NOMO-1 (cell line): Measurements from ENCODE around the gene OGFOD3.

Source experiments
- DNase-seq, 2 experiments: peaks; one replicate each; lab custom pipeline; 2025; ENCODE audit not compliant: unreplicated experiment in 2 of 2; lab: John Stamatoyannopoulos, UW

Gene OGFOD3

DNA sequence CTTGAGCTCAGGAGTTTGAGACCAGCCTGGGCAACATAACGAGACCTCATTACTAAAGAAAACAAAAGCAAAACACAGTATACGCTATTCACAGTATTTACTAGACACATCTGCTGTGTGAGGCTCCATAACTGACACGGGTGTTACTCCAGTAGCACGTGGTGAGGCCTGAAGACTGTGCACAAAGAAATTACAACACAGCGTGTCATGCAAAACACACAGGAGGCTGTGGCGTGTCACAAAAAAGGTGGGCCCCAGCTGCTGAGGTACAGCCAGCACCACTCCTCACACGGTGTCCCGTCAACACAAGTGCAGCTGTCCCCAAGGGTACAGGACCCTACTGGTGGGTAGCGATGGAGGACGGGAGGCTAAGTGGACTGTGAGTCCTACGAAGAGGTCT is 29.5 kb upstream of the OGFOD3 start:
- DNase-seq: no peak

DNA sequence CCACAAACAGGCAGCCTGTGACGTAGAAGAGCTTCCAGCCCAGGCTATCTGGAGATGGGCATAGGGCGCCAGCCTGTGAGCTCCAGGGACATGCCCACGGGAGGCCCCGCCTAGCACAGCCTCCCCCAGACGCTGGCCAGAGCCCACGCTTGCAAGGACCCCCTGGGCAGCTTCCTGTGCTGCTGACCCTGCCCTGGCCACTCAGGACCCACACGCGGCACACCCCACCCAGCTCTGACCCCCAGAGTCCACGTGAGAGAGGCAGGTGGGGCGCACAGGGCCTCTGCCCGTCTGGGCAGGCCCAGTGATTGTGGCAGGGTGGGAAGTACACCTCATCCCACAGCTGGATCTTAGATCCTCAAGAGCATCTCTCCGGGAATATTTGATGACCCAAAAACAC is 28.3 kb upstream of the OGFOD3 start:
- no peak for DNase-seq

DNA sequence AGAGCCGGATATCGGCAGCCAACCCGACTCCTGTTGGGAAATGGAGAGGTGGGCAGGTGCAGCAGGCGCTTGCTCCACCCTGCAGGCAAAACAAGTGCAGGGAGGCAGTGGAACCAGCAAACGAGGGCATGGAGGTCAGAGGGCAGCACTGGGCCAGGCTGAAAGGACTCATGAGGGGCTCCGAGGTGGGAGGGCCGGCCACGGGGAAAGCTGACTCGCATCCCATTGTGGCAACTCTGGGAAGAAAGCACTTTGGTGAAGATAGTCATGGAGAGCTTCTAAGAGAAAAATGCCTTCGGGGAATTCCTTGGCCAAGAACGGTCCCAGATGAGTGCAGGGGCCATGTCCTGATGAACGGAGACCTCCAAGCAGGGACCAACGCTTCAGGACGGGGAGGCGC is 27.7 kb upstream of the OGFOD3 start:
- DNase-seq: no peak

DNA sequence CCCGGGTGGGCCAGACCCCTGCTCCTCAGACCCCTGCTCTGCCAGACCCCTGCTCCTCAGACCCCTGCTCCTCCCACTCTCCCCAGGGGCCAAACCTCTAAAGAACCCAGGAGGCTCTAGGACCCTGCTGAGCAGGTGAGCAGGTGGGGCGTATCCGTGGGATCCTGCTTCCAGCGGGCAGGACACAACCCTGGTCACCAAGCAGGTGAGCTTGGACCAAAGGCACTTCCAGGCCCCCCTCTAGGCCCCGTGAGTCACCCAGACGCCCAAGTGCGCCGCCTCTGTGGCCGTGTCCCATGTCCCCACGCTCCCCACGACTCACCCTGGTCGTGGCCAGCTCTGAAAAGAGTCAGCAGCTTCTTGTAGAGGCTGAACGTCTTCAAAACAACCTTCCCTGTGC is 27.2 kb upstream of the OGFOD3 start:
- DNase-seq: no peak

DNA sequence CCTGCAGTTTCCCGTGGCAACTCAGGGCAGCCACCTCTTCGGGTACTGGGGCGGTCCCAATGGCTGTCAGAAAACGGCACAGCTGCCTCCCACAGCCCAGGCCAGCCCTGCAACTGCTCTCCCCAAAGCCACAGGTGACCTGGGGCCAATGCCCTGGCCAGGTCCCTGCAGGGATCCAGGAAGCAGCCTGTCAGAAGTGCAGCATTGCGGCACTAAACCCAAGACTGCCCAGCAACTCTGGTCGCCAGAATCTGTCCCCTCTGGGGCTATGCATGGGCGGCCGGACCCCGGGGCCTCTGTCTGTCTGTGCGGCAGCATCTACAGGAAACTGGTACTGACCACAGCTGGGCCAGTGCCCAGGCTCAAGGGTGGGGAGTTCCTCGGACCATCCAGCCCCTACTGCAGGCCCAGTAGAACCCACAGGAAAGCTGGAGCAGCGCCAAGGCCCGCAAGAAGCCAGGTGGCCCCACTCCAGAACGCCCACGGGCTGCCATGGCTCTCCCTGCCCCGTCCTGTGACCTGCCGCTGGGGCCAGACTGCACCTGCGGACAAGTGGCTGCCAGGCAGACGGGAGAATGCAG is 26.6 kb upstream of the OGFOD3 start:
- DNase-seq: no peak

DNA sequence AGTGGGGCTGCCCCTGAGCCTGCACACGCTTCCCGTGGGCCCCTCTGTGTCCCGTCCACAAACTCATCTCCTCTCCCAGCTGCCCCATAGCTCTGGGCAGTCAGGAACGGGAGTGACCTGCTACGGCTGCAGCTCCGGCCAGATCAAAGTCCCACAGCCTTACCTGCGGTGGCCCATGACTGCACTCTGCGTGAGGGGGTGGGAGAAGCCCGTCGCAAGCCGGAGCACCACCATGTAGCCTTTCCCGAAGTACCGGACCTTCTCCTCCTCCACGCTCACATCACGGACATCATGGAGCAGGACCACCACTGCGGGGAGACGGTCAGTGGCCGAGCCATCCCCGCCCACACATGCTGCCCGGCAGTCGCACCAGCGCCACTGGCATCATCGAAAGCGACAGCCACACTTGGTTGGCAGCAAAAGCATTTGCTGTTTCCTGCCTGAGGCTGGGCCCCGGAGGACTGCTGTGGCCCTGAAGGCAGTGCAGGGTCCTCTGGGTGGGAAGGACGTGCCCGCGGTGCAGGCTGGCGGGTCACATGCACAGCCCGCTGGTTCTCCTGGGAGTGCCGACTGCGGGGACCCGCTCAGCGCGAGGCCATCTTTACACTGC is 26.0 kb upstream of the OGFOD3 start:
- no peak for DNase-seq

DNA sequence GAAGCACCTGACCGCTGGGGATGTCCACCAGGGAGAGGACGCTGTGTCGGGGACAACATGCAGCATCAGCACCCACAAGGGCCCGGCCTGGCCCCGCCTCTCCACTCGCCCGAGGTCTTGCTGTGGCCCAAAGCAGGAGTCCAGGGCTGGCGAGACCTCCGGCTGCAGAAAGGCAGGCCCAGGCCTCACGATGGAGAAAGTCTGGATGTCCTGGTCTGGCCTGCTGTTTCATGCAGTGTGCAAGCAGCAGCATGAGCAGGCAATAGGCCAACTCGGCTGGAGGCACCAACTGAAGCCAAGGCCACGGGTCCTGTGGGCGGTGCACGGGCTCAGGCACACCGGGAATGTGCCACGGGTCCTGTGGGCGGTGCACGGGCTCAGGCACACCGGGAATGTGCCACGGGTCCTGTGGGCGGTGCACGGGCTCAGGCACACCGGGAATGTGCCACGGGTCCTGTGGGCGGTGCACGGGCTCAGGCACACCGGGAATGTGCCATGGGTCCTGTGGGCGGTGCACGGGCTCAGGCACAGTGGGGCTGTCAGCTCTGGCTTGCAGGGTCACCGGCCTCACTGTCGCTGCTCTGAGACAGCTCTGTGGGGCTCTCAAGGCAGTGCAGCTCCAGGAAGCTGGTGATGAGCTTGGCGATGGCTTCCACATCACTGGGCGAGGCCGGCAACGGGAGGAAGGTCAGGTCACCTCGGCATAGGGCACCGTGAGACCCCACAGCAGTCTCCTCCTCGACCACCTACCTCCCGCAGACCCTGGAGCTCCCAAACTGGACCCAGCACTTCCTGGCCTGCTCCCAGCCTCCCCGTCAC is 25.3 kb upstream of the OGFOD3 start:
- DNase-seq: no peak

DNA sequence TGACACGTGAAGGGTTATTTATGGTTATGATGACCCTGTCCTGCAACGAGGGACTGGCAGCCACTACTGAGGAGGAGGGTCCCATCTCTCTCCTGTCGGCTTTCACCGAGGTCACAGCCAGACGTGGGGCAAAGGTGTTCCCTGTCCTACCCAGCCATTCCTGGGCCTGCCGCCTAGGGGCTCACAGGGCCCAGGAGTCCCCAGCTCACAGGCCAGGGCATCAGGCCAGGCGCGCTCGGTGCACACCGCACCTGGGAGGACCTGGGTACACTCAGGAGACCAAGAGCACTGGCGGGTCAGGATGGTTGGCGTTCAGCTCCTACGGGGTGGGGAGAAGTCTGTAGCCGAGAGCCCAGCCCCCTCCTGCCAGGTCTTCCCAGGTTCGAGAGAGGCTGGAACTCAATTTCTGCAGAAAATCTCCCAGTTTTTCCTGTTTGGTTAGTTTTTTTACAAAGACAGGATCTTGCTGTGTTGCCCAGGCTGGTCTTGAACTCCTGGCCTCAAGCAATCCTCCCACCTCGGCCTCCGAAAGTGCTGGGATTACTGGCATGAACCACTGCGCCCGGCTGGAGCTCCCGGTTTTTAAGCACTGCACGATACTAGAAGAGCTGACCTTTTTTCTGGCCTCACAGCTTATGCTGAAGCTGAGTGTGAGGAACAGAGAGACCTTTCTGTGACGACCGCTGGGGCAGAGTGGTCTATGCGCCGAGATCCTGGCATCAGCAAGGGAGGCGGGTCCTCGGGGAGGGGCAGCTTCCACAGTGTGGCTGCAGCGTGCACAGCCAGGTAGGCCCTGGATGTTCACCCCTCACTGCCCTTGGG is 24.5 kb upstream of the OGFOD3 start:
- DNase-seq: no peak

DNA sequence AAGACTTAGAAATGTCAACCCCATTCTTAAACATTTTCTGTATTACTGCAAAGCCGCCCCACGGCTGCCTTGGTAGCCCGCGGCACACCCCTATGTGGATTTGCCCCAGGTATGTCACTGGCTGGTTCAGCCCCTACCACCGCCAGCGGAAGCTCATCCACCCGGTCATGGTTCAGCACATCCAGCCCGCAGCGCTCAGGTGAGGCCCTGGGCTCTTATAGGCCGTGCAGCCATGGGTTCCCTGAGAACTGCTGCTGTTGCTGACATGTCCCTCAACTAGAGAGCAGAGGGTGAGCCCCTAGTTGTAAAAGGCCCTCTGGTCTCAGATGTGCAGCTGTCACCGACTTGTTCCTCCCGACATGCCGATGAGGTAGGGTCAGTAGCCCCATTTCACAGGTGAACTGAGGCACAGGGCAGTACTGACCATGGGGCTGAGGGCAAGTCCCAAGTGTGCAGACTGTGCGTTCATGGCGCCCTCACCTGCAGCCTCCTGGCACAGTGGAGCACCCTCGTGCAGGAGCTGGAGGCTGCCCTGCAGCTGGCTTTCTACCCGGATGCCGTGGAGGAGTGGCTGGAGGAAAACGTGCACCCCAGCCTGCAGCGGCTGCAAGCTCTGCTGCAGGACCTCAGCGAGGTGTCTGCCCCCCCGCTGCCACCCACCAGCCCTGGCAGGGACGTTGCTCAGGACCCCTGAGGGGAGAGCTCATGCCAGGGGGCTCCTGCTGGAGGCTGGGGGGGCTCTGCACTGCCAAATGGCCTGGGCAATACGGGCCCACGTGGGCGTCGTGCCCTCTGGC is 23.5 kb upstream of the OGFOD3 start:
- no peak for DNase-seq

DNA sequence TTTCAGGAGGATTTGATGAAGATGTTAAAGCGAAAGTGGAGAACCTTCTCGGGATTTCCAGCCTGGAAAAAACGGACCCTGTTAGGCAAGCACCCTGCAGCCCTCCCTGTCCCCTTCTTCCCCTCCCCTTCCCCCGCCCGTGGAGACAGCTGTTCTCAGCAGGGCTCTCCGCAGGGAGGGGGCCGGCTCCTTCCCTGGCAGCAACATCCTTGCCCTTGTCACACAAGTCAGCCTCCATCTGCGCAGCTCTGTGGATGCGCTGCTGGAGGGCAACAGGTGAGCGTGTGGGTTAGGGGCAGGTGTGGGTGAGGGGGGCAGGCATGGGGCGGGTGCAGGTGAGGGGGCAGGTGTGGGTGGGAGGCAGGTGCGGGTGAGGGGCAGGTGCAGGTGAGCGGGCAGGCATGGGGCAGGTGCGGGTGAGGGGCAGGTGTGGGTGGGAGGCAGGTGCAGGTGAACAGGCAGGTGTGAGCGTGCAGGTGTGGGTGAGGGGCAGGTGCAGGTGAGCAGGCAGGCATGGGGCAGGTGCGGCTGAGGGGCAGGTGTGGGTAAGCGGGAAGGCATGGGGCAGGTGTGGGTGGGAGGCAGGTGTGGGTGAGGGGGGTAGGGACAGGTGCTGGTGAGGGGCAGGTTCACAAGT is 22.7 kb upstream of the OGFOD3 start:
- peak in 1 of 2 experiments; percentile 43 for DNase-seq

DNA sequence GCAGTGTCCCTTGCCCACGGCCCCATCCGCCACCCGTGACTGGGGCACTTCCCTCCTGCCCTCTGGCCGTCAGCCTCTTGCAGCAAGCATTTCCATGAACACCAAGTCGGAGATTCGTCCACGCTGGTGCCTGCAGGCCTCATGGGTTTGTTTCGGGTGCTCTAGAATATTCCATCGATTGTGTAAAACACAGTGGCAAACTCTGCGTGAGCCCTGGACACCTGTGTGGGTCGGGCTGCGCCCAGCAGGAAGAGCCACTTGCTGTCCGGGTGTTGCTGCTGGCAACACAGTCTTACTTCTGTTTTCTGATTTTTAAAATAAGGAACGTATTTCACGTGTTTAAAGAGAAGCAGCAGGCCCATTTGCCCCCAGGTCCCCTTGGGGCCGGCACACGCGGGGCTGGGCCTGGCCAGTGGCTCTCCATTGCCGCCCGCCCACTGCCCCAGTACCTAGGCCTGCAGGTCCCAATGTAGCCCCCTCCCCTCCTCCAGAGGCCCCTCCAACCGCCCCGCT is 22.1 kb upstream of the OGFOD3 start:
- DNase-seq: peak; percentile 43 to 63

DNA sequence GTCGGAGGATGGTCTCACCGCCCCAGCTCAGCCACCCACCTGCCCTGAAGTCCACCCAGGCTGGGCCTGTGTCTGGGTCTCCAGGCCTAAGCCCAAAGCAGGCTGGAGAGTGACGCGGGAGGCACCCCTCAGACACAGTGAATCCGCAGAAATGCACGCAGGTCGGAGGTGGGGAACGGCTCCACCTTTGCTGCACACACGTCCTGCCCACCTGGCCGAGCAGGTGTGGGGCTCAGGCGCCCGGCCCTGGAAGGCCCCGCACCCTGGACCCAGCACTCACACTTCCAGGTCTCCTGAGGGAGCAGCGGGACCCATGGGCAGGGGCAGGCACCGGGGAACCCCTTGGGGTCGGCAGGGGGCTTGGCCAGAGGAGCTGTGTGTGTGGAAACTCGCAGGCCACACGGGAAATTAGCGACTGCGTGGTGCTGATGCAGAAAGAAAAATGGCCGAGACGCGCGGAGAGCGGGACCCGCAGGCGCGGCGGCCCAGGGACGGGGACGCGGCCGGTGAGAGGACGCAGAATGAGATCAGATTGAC is 21.5 kb upstream of the OGFOD3 start:
- no peak for DNase-seq

DNA sequence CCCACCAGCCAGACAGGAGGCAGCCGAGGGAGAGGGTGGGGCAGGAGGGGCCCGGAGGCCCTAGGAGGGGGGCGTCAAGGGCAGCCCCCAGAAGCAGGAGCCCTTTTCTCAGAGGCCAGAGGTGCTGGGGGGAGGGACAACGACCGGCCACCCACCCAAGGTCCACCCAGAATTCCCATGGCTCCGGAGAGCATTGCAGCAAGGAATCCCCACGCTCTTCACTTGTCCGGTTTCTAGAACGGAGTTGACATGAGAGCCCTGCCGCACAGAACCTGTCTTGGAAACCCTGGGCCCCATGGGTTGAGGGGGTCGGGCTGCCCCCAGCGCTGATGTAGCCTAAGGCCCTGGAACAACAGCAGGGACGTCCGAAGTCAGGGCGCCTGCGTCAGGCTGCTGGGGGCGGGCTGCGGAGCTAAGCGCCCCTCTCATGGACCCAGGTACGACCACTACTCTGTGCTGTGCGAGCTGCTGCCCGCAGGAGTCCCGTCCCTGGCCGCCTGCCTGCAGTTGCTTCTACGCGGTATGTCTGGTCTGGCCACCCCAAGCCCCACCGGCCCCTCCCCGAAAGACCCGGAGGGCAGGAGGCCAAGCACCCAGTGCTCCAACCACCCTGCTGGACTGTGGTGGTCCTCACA is 20.9 kb upstream of the OGFOD3 start:
- DNase-seq: no peak

DNA sequence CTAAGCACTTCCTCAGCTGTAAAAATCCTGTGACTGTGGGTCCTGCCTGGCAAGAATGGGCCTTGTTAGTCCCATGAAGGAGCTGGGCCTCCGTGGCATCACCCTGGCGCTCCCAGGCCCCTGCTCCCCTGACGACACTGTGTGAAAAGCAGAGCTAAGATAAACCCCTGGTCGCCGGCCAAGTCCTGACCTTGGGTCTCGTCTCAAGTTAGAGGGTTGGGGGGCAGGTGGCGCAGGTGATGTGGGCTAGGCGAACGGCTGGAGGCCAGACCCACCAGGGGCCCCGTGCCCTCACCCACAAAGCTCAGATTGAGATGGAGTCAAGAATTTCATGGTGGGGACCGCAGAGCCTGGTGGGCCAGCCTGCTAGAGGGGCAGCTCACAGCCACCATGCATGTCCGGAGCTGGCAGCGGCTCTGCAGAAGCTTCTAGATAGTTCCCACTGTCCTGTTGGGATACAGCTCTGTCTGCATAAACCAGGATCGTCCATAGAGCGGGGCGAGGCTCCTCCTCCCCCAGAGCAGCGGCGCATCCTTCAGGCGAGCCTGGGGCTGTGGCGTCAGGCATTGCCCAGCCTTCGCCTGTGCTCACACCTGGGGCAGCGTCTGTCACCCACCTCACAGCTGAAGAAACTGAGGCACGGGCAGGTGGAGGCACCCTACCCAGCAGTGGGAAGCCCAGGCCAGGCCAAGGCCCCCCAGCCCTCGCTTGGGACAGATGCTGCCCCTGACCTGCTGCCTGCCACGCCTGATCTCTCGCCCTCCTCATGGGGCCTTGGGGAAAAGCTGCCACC is 20.2 kb upstream of the OGFOD3 start:
- no peak for DNase-seq

DNA sequence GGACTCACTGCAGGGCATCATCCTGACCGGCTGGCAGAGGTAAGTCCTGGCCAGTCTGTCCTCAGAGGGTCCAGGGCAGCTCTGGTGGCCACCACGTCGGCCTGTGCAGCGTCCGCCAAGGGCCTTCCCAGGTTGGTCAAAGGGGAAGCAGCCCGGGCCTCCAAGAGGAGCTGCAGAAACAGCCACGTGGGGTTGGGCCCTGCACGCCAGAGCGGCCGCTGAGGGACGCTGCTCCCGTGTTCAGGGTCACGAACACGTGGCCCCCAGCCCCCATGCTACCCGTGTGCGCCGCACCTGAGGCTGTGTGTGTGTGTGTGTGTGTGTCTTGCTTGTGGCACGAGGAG is 18.9 kb upstream of the OGFOD3 start:
- DNase-seq: no peak

DNA sequence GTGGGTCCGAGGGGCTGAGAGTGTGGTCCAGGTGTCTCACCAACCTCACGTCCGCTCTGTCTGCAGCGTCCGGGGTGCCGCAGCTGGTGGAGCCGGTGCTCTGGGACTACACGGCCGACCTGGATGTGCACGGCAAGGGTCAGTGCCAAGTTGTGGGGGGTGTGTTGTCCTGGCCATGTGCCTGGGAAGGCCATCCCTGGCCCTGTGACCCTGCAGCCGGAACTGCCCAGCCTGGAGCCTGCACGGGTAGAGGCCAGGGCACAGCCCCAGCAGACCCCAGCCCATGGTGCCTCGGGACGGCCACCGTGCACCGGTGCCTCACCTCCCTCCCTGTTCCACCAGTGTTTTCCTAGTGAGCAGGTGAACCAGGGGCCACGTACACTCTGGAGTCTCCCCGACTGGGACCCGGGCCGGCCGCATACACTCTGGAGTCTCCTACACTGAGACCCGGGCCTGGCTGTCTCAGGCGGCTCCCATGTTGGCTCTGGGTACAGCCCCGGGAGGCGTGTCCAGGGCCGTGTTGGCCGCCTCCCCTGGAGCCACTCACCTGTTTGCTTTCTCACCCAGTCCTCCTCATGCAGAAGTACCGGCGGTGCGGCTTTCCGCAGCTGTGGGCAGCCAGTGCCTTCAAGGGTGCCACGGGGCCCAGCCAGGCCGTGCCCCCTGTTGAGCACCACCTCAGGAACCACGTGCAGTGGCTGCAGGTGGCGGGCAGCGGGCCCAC is 18.4 kb upstream of the OGFOD3 start:
- DNase-seq: no peak

DNA sequence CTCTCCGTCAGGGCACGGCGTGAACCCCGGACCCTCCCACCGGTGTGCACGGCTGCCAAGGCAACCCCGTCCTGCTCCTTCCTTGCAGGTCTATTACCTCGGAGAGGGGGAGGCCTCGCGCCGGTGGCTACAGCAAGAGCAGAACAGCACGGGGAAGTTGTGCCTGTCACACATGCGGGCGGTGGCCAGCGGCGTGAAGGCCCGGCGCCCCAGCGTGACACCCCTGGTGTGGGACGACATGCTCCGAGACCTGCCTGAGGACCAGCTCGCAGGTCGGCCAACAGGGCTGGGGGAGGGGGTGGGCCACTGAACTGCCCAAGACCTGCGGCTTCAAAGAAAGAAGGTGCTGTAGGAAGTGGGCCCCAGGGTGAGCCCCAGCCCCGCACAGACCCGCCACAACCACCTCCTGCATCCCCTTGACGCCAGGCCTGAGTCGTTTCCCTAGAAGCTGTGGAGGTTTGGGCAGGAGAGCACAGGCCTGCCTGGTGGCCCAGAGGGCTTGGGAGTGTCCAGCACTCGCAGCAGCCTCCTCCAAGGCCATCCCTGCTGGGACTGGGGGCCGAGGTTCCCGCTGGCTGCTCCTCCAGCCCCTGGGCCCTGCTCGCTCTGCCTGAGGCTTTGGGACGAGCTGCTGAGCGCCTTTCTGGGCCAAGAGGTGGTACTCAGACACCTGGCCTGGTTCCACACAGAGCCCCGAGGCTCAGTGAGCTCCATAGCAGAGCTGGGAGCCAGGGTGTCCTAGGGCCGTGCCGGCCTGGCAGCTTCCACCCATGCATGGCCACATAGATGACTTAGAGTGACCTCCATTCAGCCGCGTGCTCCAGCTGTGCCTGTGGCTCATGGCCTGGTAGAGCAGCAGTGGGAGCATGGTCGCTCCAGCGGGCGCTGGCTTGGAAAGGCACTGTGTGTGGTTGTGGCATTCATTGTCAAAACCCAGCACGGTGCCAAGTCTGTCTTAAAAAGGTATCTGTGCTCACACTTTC is 17.5 kb upstream of the OGFOD3 start:
- no peak for DNase-seq
